Endothelial cell (in vitro differentiated cells): Measurements from ENCODE around the gene TPPP3. TPM values are rescaled to one million over a fixed set of nuclear protein-coding genes. Genes with fewer than 3 reads are reported as not detected.

Experiments used
- DNase-seq: peaks from one replicate; pipeline ENCODE4 v3.0.0; 2021; ENCODE audit warnings: low spot score
- H3K27ac Mint-ChIP-seq: one replicate; pipeline ENCODE4 v1.8.0; 2021; ENCODE audit warnings: mixed read lengths, inconsistent platforms; ENCODE audit not compliant: unreplicated experiment
- H3K27me3 Mint-ChIP-seq: one replicate; pipeline ENCODE4 v1.8.0; 2021; ENCODE audit warnings: mild to moderate bottlenecking, moderate library complexity, mixed read lengths, inconsistent platforms; ENCODE audit not compliant: unreplicated experiment
- H3K36me3 Mint-ChIP-seq: one replicate; pipeline ENCODE4 v1.8.0; 2021; ENCODE audit warnings: mild to moderate bottlenecking, low read depth, mixed read lengths, inconsistent platforms; ENCODE audit not compliant: unreplicated experiment
- H3K4me1 Mint-ChIP-seq: one replicate; pipeline ENCODE4 v1.8.0; 2021; ENCODE audit warnings: mild to moderate bottlenecking, mixed read lengths, inconsistent platforms; ENCODE audit not compliant: unreplicated experiment
- H3K4me3 Mint-ChIP-seq: one replicate; pipeline ENCODE4 v1.8.0; 2021; ENCODE audit warnings: mild to moderate bottlenecking, mixed read lengths, inconsistent platforms; ENCODE audit not compliant: unreplicated experiment
- H3K9me3 Mint-ChIP-seq: one replicate; pipeline ENCODE4 v1.8.0; 2021; ENCODE audit warnings: mixed read lengths, inconsistent platforms; ENCODE audit not compliant: unreplicated experiment
- total RNA-seq: library from RNA; stranded (reverse); fragmentation: NEBNext Ultra II Directional; extraction: Animal tissue kit (Norgen Biotek cat#: 25700); gene quantifications from one replicate; pipeline ENCODE4 v1.2.1, GENCODE V29; 2021; ENCODE audit not compliant: unreplicated experiment
- TF ChIP-seq, protein P1 (sequence below): fragments of 200-600 bp; sonication (generic); IDR thresholded peaks from one replicate; pipeline ENCODE4 v1.5.0; 2021; ENCODE audit warnings: antibody characterized with exemption; ENCODE audit not compliant: unreplicated experiment

The TPPP3 gene
- total RNA-seq, 1 donor from 2014 or later: 1.1 TPM

DNA sequence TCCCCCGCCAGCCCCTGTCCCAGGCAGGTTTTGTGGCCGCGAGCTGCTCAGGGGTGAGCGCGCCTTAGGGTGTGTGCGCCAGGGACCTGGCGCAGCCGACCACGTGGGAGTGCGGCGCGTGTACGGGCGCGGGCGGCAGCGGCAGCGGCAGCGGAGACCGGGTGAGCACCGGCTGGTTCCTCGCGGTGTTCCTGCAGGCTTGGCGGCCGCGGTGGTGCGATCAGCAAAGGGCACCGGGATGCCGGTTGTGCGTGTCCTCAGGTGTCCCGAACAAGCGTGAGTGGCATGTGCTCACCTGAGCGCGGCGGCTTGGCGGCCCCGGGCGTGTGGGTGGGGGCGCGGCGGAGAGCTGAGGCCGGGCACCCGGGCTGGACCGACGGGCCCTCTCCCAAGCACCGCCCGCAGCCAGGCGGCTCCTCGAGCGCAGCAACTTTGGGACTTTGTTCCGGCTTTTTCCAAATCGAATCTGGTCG, 37.2 kb upstream of the TPPP3 start:
- Mint-ChIP-seq H3K4me1 (peaks cover 28% of the 10 kb centered on the region), H3K27ac (no peak overlapping the region), H3K4me3 (peak overlapping the region; percentile 74), H3K36me3 (peaks cover 2% of the 10 kb centered on the region), H3K27me3 (peaks cover 22% of the 10 kb centered on the region), H3K9me3 (no peaks in the 10 kb centered on the region)
- DNase-seq: peak; percentile 16
- TF ChIP-seq, protein P1, sequence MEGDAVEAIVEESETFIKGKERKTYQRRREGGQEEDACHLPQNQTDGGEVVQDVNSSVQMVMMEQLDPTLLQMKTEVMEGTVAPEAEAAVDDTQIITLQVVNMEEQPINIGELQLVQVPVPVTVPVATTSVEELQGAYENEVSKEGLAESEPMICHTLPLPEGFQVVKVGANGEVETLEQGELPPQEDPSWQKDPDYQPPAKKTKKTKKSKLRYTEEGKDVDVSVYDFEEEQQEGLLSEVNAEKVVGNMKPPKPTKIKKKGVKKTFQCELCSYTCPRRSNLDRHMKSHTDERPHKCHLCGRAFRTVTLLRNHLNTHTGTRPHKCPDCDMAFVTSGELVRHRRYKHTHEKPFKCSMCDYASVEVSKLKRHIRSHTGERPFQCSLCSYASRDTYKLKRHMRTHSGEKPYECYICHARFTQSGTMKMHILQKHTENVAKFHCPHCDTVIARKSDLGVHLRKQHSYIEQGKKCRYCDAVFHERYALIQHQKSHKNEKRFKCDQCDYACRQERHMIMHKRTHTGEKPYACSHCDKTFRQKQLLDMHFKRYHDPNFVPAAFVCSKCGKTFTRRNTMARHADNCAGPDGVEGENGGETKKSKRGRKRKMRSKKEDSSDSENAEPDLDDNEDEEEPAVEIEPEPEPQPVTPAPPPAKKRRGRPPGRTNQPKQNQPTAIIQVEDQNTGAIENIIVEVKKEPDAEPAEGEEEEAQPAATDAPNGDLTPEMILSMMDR: no peak

DNA sequence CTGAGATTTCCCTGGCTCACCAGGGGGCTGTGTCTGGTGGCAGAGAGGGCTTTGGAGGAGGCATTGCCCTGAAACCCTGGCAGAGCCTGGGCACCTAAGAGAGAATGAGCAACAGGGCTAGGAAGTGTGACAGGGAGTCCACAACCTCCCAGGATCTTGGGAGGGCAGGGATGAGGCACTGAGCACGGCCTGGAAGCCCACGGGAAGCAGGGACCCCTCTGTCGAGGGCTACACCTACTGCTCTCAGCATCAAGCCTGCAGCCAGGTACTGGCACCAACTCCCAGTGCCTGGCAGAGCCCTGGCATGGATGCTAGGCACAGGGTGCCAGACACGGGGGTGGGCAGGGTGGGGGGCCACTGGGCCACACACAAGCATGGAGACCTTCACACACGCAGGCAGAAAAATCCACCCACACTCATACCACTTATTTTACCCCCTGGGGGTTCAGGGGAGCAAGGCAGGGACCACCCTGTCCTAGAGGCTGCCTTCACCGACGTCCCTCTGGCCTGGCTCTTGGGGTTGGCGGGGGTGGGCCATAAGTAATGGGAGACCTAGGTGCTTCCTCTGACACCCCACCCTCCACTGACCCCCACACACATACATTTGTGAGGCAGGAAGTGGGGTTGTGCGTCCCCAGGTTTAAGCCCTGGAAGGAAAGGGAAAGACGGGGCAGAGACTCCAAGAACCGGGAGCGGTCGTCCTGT, 36.7 kb upstream of the TPPP3 start:
- H3K9me3 Mint-ChIP-seq: no peaks in the 10 kb centered on the region
- H3K4me3 Mint-ChIP-seq: peak overlapping the region; percentile 74
- peaks cover 22% of the 10 kb centered on the region for H3K27me3 Mint-ChIP-seq
- H3K4me1 Mint-ChIP-seq: peaks cover 28% of the 10 kb centered on the region
- no peaks in the 10 kb centered on the region for H3K36me3 Mint-ChIP-seq
- DNase-seq: no peak
- no peak overlapping the region for H3K27ac Mint-ChIP-seq
- TF ChIP-seq, protein P1: no peak

DNA sequence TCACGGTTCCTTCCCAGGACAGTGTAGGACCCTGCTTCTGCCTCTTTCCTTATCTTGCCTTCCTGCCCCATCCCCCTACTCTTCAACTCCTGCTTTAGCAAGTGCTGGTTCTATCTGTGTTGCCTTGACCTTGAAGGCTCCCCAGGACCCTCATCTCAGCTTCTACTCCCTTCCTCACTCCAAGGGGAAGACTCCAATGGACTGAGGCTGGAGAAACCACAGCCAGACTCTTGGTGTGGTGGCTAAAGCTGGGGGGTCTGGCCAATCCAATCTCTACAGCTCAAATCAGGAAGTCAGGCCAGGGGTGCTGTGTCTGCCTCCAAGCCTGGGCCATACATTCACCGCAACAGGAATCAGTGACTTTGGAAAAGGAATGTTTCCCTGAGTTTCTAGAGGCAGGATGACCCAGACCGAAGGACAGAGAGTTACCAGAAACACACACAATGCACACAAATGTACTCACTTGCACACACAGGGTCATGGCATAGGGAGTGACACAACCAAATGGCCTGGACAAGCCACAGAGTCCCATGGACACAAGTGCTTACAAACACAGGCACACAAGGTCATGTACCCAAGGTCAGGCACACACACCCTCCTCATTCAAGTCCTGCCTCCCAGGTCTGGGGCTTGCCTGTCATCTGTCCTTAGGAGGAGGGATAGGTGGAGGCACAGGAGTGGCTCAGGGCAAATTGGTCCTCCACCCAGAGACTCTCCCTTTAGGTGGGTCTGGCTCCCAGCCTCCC, 35.9 kb upstream of the TPPP3 start:
- H3K4me1 Mint-ChIP-seq: peaks cover 27% of the 10 kb centered on the region

DNA sequence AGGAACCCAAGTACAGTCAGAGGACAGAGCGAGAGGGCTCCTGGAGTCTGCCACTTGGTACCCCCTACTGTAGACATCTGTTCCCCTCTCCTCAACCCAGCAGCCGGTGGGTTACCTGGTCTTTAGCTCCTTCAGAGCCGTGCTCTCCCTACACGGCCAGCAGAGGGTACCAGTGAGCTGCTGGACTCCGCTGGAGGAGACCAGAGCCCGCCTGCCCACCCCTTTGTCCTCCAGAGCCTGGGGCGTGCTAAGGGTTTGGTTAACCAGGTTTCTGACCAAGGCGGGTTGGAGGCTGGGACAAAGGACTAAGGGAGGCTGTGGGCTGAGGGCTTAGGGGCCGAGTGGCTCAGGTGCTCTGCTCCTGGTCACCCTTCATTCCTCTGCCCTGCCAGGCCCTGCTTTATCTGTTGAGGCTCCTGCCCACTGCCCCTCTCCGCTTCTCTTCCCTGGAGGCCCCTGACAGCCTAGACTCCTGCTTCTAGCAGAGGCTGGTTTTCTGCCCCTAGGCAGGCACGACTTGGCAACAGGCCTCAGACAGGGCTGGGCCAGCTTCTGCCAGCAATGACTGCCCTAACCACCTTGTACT, 34.9 kb upstream of the TPPP3 start:
- TF ChIP-seq, protein P1: peak; percentile 38
- H3K9me3 Mint-ChIP-seq: no peaks in the 10 kb centered on the region
- H3K4me1 Mint-ChIP-seq: peaks cover 24% of the 10 kb centered on the region
- no peaks in the 10 kb centered on the region for H3K36me3 Mint-ChIP-seq
- peak; percentile 84 for DNase-seq
- no peak overlapping the region for H3K4me3 Mint-ChIP-seq
- H3K27me3 Mint-ChIP-seq: peaks cover 15% of the 10 kb centered on the region
- H3K27ac Mint-ChIP-seq: no peak overlapping the region

More for the DNA sequence above, 35.9 kb upstream of the TPPP3 start:
- Mint-ChIP-seq H3K36me3 (no peaks in the 10 kb centered on the region), H3K4me3 (no peak overlapping the region), H3K9me3 (no peaks in the 10 kb centered on the region), H3K27me3 (peaks cover 20% of the 10 kb centered on the region), H3K27ac (peak overlapping the region; percentile 38)
- TF ChIP-seq, protein P1: no peak
- DNase-seq: no peak
